Adrenal gland (tissue), 5 donors: Measurements from ENCODE around the gene RAB27A.

Experiments used
- POLR2A ChIP-seq, 2 donors: fragments of 450-650 bp; IDR thresholded peaks; one replicate each; pipeline ENCODE4 v1.6.1; 2017; ENCODE audit warnings: antibody characterized with exemption in 2 of 2, mild to moderate bottlenecking in 2 of 2, moderate library complexity in 1 of 2
- TF ChIP-seq, protein P1 (sequence below), 6 experiments: fragments of 450-650 bp in 4 of 6; fragments of 200-600 bp in 2 of 6; sonication (generic) in 1 of 6; IDR thresholded peaks; 1 replicate in 5 of 6; 2 replicates in 1 of 6; pipeline versions ENCODE4 v1.5.1 to v1.8.0; 2016 to 2021; ENCODE audit warnings: antibody characterized with exemption in 6 of 6, mild to moderate bottlenecking in 2 of 6, moderate library complexity in 1 of 6
- donor health status: DM: no; HTN: no; CAD: no.

DNA sequence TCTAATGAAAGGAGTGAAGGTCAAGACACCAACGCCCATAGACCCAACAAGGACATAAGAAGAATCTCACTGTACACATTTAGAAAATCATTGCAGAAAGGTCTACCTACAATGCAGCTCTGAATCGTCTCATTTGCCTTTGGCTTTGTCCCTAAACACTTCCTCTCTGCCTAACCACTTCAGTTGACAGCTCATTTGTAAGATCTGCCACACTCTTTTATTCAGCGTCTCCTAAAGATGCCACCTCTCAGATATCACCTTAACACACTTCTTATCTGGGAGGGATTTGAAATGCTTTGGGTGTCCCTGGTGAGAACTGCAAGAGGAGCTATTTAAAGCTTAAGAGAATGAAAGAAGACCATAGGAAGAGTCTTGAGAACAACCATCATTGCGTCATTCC, 38.7 kb downstream of the RAB27A start:
- TF ChIP-seq, protein P1, sequence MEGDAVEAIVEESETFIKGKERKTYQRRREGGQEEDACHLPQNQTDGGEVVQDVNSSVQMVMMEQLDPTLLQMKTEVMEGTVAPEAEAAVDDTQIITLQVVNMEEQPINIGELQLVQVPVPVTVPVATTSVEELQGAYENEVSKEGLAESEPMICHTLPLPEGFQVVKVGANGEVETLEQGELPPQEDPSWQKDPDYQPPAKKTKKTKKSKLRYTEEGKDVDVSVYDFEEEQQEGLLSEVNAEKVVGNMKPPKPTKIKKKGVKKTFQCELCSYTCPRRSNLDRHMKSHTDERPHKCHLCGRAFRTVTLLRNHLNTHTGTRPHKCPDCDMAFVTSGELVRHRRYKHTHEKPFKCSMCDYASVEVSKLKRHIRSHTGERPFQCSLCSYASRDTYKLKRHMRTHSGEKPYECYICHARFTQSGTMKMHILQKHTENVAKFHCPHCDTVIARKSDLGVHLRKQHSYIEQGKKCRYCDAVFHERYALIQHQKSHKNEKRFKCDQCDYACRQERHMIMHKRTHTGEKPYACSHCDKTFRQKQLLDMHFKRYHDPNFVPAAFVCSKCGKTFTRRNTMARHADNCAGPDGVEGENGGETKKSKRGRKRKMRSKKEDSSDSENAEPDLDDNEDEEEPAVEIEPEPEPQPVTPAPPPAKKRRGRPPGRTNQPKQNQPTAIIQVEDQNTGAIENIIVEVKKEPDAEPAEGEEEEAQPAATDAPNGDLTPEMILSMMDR (IDR thresholded peaks at IDR 0.05): no peak
- TF ChIP-seq POLR2A (IDR thresholded peaks at IDR 0.05): no peak
